ENCODE measurements around the gene CUL1.

- TF ChIP-seq, protein P1, sequence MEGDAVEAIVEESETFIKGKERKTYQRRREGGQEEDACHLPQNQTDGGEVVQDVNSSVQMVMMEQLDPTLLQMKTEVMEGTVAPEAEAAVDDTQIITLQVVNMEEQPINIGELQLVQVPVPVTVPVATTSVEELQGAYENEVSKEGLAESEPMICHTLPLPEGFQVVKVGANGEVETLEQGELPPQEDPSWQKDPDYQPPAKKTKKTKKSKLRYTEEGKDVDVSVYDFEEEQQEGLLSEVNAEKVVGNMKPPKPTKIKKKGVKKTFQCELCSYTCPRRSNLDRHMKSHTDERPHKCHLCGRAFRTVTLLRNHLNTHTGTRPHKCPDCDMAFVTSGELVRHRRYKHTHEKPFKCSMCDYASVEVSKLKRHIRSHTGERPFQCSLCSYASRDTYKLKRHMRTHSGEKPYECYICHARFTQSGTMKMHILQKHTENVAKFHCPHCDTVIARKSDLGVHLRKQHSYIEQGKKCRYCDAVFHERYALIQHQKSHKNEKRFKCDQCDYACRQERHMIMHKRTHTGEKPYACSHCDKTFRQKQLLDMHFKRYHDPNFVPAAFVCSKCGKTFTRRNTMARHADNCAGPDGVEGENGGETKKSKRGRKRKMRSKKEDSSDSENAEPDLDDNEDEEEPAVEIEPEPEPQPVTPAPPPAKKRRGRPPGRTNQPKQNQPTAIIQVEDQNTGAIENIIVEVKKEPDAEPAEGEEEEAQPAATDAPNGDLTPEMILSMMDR (conservative IDR thresholded peaks at IDR 0.05; ENCODE audit: low read length) = no peak
- TF ChIP-seq EZH2phosphoT487 (IDR thresholded peaks at IDR 0.05; ENCODE audit: borderline replicate concordance, low read depth, low read length) = no peak
These were observed 27.9 kb upstream of the CUL1 start for GRCh38 chr7:148670807-148671206.

Data from OCI-LY7 (cell line).